T-helper 2 cell treated with Interferon-gamma antibody and Interleukin-4, amounts not matched to agents 5 μg/mL and 100 μg/mL, for 36 hours (primary cell): ENCODE data around the gene LRP6.

ENCODE experiments used
- DNase-seq: peaks from one replicate; pipeline ENCODE4 v3.0.0; 2021; ENCODE audit warnings: low spot score
- H3K27ac Mint-ChIP-seq: one replicate; pipeline ENCODE4 v1.8.0; 2021; ENCODE audit warnings: mild to moderate bottlenecking, mixed read lengths
- H3K27me3 Mint-ChIP-seq: one replicate; pipeline ENCODE4 v1.8.0; 2021; ENCODE audit warnings: low read depth, mixed read lengths
- H3K36me3 Mint-ChIP-seq: one replicate; pipeline ENCODE4 v1.8.0; 2021; ENCODE audit warnings: low read depth, mixed read lengths
- H3K4me1 Mint-ChIP-seq: one replicate; pipeline ENCODE4 v1.8.0; 2021; ENCODE audit warnings: low read depth, mixed read lengths
- H3K4me3 Mint-ChIP-seq: one replicate; pipeline ENCODE4 v1.8.0; 2022; ENCODE audit warnings: mild to moderate bottlenecking, moderate library complexity, mixed read lengths
- H3K9me3 Mint-ChIP-seq: one replicate; pipeline ENCODE4 v1.8.0; 2021; ENCODE audit warnings: mixed read lengths

The LRP6 gene

DNA sequence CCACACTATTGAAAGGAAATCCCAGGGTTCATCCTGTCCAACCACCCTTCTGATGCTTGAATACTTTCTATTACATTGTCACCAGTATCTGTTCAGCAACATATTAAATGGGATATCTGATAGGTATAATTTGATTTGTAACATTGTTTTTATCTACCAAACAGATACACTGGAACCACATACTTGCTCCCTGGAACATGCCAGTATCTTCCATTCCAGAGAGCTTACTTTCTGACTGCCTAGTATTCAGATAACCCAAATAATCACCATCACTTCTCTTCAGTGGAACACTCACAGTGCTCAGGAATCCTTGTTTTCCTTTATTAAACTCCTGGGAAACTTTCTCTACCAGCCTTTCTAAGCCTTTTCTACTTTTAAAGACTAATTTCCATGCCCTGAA, 19.3 kb downstream of the LRP6 start:
- no peaks in the 10 kb centered on the region for H3K36me3 Mint-ChIP-seq
- H3K27ac Mint-ChIP-seq = no peak overlapping the region
- H3K4me3 Mint-ChIP-seq = no peak overlapping the region
- H3K9me3 Mint-ChIP-seq = no peaks in the 10 kb centered on the region
- peaks cover 11% of the 10 kb centered on the region for H3K4me1 Mint-ChIP-seq
- peaks cover 22% of the 10 kb centered on the region for H3K27me3 Mint-ChIP-seq
- DNase-seq = no peak

DNA sequence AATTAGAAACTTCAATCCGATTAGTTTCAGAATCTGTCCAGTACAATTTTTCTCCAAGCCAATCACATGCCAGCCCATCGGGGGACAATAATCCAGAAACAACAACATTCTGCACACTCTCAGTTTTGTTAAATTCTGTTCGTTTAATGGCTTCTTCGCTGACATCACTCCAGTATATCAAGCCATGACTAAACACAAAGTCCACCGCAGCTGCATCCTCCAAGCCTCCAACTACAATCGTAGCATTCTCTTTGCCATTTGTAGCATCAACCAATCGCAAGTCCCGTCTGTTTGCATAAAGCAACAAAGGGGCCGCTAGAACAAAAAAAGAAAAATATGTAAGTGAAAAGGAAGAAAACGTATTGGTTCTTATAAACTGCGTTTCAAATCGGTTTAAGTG, 22.5 kb downstream of the LRP6 start:
- Mint-ChIP-seq H3K27ac (no peak overlapping the region), H3K27me3 (peaks cover 30% of the 10 kb centered on the region), H3K9me3 (no peaks in the 10 kb centered on the region), H3K4me3 (no peak overlapping the region), H3K4me1 (peaks cover 5% of the 10 kb centered on the region), H3K36me3 (no peaks in the 10 kb centered on the region)
- DNase-seq = no peak

DNA sequence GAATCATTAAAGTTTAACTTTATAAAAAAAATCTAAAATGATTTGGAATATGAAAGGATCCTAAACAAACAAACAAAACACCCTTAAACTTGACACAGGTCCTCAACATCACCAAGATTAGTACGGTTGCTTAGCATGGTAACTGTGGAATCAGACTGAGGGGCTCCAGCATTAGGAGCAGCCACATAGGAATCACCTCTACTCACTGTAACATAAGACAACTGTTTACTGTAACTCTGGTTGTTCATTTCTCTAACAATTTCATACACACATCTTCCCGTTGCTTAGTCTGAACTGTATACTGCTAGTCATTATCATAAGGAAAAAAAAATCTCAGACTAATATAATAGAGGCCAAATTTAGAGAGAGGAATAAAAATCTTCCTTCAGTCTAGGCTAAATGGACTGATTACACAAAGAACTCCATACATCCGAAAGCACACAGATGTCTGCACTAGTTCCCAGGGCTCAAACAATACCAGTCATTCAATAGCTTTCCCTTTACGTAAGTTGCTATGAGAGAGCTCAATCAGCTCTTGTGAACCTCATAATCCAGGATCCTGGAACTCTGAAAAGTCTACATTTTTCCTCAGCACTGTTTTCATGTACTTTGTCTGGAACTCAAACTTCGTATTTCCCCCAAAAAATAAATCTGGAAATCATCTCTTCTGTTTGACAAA, 26.0 kb downstream of the LRP6 start:
- Mint-ChIP-seq H3K4me1 (no peaks in the 10 kb centered on the region), H3K9me3 (no peaks in the 10 kb centered on the region), H3K36me3 (no peaks in the 10 kb centered on the region), H3K27ac (no peak overlapping the region), H3K4me3 (no peak overlapping the region), H3K27me3 (peaks cover 43% of the 10 kb centered on the region)
- no peak for DNase-seq

DNA sequence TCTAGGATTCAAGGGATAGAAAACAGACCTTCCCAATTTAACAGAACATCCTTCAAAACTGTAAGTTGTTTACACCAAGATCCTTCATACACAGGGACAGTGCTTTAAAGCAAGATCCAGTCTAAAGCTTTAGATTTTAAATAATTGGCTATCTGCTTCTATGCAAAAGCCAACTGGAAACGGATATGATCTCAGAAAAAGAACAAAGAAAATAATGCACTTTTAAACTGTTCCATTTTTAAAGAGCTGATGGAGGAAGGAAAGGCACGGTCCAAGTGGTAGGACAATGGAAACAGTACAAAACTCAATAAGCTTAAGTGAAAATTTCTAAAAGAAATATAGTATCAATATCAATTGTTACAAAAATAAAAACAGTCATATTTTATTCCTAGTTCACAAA, 27.7 kb downstream of the LRP6 start:
- no peaks in the 10 kb centered on the region for H3K36me3 Mint-ChIP-seq
- H3K4me1 Mint-ChIP-seq = no peaks in the 10 kb centered on the region
- no peak for DNase-seq
- H3K27ac Mint-ChIP-seq = no peak overlapping the region
- peaks cover 38% of the 10 kb centered on the region for H3K27me3 Mint-ChIP-seq
- no peaks in the 10 kb centered on the region for H3K9me3 Mint-ChIP-seq
- H3K4me3 Mint-ChIP-seq = no peak overlapping the region

DNA sequence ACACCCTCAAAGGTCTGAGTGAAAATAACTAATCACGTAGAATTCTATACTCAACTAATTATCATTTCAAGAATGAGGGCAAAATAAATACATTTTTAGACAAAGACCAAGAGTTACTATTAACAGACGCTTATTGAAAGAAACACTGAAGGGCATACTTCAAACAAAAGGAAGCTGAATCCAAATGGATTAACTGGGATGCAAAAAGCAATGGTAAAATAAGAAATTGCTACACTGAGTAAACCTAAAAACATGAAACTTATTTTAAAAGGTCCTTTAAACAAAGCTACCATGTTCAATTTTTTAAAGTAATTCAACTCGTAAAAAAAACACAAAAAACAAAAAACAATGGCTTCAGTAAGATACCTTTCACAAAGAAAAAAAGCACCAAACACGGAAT, 28.2 kb downstream of the LRP6 start:
- Mint-ChIP-seq H3K4me1 (no peaks in the 10 kb centered on the region), H3K27ac (no peak overlapping the region), H3K4me3 (no peak overlapping the region), H3K27me3 (peaks cover 35% of the 10 kb centered on the region), H3K36me3 (no peaks in the 10 kb centered on the region), H3K9me3 (no peaks in the 10 kb centered on the region)
- no peak for DNase-seq

DNA sequence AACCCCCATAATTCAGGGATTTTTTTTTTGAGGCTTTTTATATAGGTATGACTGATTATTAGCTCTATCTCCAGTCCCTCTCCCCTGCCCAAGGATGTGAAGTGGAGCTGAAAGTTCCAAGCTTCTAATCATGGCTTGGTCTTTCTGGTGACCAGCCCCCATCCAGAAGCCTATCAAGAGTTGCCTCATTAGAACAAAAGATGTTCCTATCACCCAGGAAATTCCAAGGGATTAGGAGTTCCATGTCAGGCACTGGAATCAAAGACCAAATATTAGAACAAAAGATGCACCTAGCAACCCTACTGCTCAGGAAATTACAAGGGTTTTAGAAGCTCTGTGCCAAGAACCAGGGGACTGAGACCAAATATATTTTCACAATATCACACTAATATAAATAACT, 29.9 kb downstream of the LRP6 start:
- H3K4me1 Mint-ChIP-seq = no peaks in the 10 kb centered on the region
- H3K36me3 Mint-ChIP-seq = no peaks in the 10 kb centered on the region
- H3K27me3 Mint-ChIP-seq = peaks cover 31% of the 10 kb centered on the region
- H3K27ac Mint-ChIP-seq = no peak overlapping the region
- DNase-seq = no peak
- H3K4me3 Mint-ChIP-seq = no peak overlapping the region
- H3K9me3 Mint-ChIP-seq = no peaks in the 10 kb centered on the region

DNA sequence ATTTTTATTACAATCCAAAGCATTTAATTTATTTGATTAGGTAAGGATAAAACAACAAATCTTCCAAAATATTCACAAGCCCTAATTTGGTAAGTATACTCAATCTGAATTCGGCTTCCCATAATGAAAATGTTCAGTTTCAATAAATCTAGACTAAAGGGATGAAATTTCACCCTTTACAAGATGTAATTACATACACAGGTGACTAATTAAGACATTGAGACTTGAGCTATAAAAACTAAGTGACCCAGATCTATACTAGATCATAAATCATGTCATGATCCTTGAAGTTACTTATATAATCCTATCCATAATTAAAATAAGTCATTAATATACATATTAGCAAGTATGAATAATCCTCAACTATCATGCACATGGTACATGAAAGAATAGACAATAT, 36.6 kb downstream of the LRP6 start:
- Mint-ChIP-seq H3K36me3 (no peaks in the 10 kb centered on the region), H3K27me3 (peaks cover 25% of the 10 kb centered on the region), H3K4me3 (no peak overlapping the region), H3K27ac (no peak overlapping the region), H3K9me3 (no peaks in the 10 kb centered on the region), H3K4me1 (no peaks in the 10 kb centered on the region)
- DNase-seq = no peak

DNA sequence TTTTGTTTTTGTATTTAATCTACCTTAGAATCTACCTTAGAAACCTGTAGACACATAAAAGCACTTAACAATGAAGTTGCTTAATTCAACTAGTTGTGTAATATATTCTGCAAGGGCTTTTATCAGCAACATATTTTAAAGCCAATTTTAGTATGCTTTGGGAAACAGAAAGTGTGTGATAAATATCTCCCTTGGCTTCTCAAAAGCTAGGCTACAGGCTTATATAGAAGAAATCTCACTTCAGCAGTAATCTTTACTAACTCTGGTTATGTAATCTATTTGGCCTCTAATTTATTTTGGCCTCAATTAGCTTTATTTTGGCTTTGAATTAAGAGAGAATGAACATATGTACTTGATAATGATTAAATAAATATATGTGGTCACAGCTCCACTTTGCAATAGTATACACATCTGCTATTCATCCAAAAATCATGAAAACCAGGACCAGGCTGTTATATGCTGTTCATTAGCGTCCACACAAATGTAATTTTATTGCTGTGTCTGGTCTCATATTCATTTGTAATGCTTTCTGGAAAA, 37.2 kb downstream of the LRP6 start:
- peaks cover 26% of the 10 kb centered on the region for H3K27me3 Mint-ChIP-seq
- no peaks in the 10 kb centered on the region for H3K36me3 Mint-ChIP-seq
- no peaks in the 10 kb centered on the region for H3K9me3 Mint-ChIP-seq
- no peaks in the 10 kb centered on the region for H3K4me1 Mint-ChIP-seq
- no peak overlapping the region for H3K27ac Mint-ChIP-seq
- H3K4me3 Mint-ChIP-seq = no peak overlapping the region
- no peak for DNase-seq

DNA sequence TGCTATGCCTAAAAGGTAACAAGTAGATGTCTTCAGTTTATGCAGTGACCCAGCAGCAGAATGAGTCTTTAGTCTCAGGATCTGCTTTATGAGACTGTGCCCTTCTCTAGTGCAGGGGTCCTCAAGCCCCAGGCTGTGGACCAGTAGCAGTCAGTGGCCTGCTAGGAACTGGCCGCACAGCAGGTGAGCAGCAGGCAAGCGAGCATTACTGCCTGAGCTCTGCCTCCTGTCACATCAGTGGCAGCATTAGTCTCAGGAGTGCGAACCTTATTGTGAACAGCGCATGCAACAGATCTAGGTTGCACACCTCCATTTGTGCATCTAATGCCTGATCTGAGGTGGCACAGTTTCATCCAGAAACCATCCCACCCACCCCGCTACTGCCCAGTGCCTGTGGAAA, 38.4 kb downstream of the LRP6 start:
- Mint-ChIP-seq H3K9me3 (no peaks in the 10 kb centered on the region), H3K4me3 (no peak overlapping the region), H3K27me3 (peaks cover 28% of the 10 kb centered on the region), H3K27ac (no peak overlapping the region), H3K4me1 (peaks cover 2% of the 10 kb centered on the region), H3K36me3 (no peaks in the 10 kb centered on the region)
- DNase-seq = no peak

DNA sequence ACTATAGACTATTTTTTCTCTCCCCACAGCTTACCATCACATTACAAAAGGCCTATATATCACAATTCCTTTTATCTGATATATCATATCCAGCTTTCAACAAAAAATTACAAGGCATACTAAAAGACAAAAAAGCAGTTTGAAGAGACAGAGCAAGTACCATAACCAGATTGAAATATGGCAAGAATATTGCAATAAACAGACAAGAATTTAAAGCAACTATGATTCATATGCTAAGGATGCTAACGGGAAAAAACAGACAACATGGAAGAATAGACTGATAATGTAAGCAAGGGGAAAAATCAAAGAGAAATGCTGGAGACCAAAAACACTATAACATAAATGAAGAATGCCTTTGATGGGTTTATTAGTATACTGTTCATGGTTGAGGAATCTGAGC, 40.7 kb downstream of the LRP6 start:
- H3K4me1 Mint-ChIP-seq = peaks cover 2% of the 10 kb centered on the region
- no peak for DNase-seq
- no peaks in the 10 kb centered on the region for H3K36me3 Mint-ChIP-seq
- no peaks in the 10 kb centered on the region for H3K9me3 Mint-ChIP-seq
- H3K4me3 Mint-ChIP-seq = no peak overlapping the region
- no peak overlapping the region for H3K27ac Mint-ChIP-seq
- peaks cover 29% of the 10 kb centered on the region for H3K27me3 Mint-ChIP-seq

DNA sequence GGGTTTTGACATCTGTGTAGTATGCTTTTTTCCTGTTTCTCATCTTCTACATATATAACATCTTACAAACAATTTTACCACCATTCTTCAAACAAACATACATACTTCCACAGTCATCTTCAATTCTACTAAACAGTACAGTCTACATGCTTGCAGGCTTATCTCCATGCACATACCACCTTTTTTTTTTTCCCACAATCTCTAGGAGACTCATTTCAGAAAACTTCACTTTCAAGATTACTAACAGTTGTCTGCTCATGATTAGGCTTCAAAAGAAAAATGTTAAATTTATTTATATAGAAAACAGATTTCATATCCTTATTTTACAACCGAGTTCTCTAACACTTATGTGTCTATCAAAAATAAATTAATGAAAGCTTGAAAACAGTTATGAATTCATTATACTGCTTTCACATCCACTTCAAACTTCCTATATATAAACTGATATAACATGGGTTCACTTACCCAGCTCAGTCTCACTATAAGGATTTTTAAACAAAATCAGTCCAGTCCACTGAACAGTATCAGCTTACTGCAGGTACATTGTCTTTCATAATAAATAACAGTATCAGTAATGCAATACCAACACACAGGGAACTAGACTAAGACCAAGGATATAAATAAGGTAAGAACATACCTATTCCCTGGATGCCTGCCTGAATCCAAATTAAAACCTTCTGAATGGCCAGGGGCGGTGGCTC, 42.5 kb downstream of the LRP6 start:
- no peak for DNase-seq
- Mint-ChIP-seq H3K4me3 (no peak overlapping the region), H3K27me3 (peaks cover 32% of the 10 kb centered on the region)

DNA sequence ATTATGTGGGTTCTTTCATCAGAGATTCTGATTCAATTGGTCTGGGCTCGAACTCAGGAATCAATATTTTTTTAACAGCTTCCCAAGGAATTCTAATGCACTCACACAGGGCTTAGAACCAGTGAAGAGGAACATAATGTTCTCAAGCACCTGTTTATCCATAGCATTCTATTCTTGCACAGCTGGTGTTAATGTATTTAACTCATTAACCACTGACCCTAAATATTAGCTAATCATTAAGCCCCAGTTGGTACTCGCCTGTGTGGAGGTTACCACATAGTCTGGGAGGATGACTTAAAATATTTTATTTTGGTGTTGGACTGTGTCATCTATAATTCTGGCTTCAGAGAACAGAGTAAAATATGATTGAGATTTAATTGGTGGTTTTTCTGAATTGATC, 45.3 kb downstream of the LRP6 start:
- H3K4me3 Mint-ChIP-seq = no peak overlapping the region
- peaks cover 39% of the 10 kb centered on the region for H3K27me3 Mint-ChIP-seq
- H3K36me3 Mint-ChIP-seq = no peaks in the 10 kb centered on the region
- H3K4me1 Mint-ChIP-seq = peaks cover 4% of the 10 kb centered on the region
- no peak overlapping the region for H3K27ac Mint-ChIP-seq
- DNase-seq = no peak
- no peaks in the 10 kb centered on the region for H3K9me3 Mint-ChIP-seq

More for the DNA sequence above, 42.5 kb downstream of the LRP6 start:
- Mint-ChIP-seq H3K4me1 (peaks cover 2% of the 10 kb centered on the region), H3K36me3 (no peaks in the 10 kb centered on the region), H3K27ac (no peak overlapping the region), H3K9me3 (no peaks in the 10 kb centered on the region)

DNA sequence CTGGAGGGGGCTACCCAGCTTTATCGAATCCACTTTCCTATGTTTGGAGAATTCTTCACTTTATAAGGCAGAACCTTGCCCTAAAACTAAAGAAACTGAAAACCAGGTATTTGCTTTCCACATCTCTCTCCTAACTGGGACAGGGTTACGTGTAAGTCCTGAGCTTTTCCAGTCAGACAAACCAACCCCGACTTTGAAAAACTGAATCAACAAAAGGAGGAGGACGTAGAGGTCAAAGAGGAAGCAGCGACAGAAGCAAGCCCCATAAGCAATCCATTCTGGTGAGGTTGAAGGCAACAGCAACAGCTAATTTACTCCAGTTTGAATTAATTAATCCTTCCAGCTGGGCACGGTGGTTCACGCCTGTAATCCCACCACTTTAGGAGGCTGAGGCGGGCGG, 47.2 kb downstream of the LRP6 start:
- no peaks in the 10 kb centered on the region for H3K9me3 Mint-ChIP-seq
- no peak overlapping the region for H3K4me3 Mint-ChIP-seq
- H3K36me3 Mint-ChIP-seq = no peaks in the 10 kb centered on the region
- H3K27me3 Mint-ChIP-seq = peaks cover 35% of the 10 kb centered on the region
- no peak for DNase-seq
- no peak overlapping the region for H3K27ac Mint-ChIP-seq
- peaks cover 4% of the 10 kb centered on the region for H3K4me1 Mint-ChIP-seq

DNA sequence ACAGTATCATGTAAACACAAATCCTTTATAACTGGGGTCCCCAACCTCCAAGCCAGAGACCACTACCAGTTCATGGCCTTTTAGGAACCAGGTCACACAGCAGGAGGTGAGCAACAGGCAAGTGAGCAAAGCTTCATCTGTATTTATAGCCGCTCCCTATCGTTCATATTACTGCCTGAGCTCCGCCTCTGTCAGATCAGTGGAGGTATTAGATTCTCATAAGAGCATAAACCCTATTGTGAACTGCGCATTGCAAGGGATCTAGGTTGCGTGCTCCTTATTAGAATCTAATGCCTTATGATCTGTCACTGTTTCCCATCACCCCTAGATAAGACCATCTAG, 49.9 kb downstream of the LRP6 start:
- Mint-ChIP-seq H3K4me1 (peaks cover 2% of the 10 kb centered on the region), H3K27ac (no peak overlapping the region), H3K9me3 (no peaks in the 10 kb centered on the region), H3K4me3 (no peak overlapping the region), H3K27me3 (peaks cover 45% of the 10 kb centered on the region), H3K36me3 (no peaks in the 10 kb centered on the region)
- no peak for DNase-seq
